Effector memory CD8-positive, alpha-beta T cell (primary cell): ENCODE data around the gene C4orf17.

Source experiments
- ATAC-seq: fragments of 150-1000 bp; cut with Tn5 transposase; replicated peaks from 2 replicates; pipeline ENCODE4 v1.10.0; 2021; ENCODE audit warnings: mild to moderate bottlenecking, moderate library complexity
- DNase-seq, 3 experiments: peaks; one replicate each; pipeline ENCODE4 v3.0.0; 2021
- H3K27ac Mint-ChIP-seq, 2 donors: one replicate each; pipeline ENCODE4 v1.8.0; 2022; ENCODE audit warnings: mild to moderate bottlenecking in 2 of 2, mixed read lengths in 2 of 2, moderate library complexity in 2 of 2
- H3K27me3 Mint-ChIP-seq, 2 donors: one replicate each; pipeline ENCODE4 v1.8.0; 2022; ENCODE audit warnings: mixed read lengths in 2 of 2
- H3K36me3 Mint-ChIP-seq: one replicate; pipeline ENCODE4 v1.8.0; 2022; ENCODE audit warnings: mild to moderate bottlenecking, moderate library complexity, mixed read lengths; ENCODE audit not compliant: insufficient read depth
- H3K4me1 Mint-ChIP-seq, 2 donors: one replicate each; pipeline ENCODE4 v1.8.0; 2022; ENCODE audit warnings: low read depth in 2 of 2, mixed read lengths in 2 of 2
- H3K4me3 Mint-ChIP-seq, 2 donors: one replicate each; pipeline ENCODE4 v1.8.0; 2022; ENCODE audit warnings: mild to moderate bottlenecking in 2 of 2, mixed read lengths in 2 of 2, moderate library complexity in 2 of 2
- H3K9me3 Mint-ChIP-seq, 2 donors: one replicate each; pipeline ENCODE4 v1.8.0; 2022; ENCODE audit warnings: mixed read lengths in 2 of 2

The C4orf17 gene

GRCh38 chr4:99563310-99564186, 52.7 kb downstream of the C4orf17 start, which contains the start of gene TRMT10A:
TRMT10A (minus strand) TSS chr4:99564039; CDS start chr4:99559338, 4,701 bp downstream.
- Mint-ChIP-seq H3K27ac (peak within 1 kb of the TSS; percentile 98 to 100), H3K4me1 (peaks cover 5% of the 10 kb centered on the region in 2 donors), H3K36me3 (peaks cover 25% of the 10 kb centered on the region), H3K9me3 (no peaks in the 10 kb centered on the region), H3K4me3 (peak within 1 kb of the TSS; percentile 90 to 96), H3K27me3 (peaks cover 30% of the 10 kb centered on the region in 2 donors)
- DNase-seq (peak; percentile 90 to 94 (median 93)), ATAC-seq (peak; percentile 87)

GRCh38 chr4:99564921-99565320, 54.1 kb downstream of the C4orf17 start:
- H3K4me3 Mint-ChIP-seq: no peak overlapping the region
- peaks cover 25% of the 10 kb centered on the region for H3K36me3 Mint-ChIP-seq
- DNase-seq: no peak
- ATAC-seq: no peak
- H3K9me3 Mint-ChIP-seq: no peaks in the 10 kb centered on the region
- no peak overlapping the region for H3K27ac Mint-ChIP-seq
- H3K27me3 Mint-ChIP-seq: peaks cover 37 to 42% of the 10 kb centered on the region in 2 donors
- H3K4me1 Mint-ChIP-seq: peaks cover 5% of the 10 kb centered on the region in 2 donors

- no peak overlapping the region for H3K27ac Mint-ChIP-seq
- H3K27me3 Mint-ChIP-seq: peaks cover 57 to 65% of the 10 kb centered on the region in 2 donors
- H3K36me3 Mint-ChIP-seq: no peaks in the 10 kb centered on the region
- no peak for ATAC-seq
- H3K4me1 Mint-ChIP-seq: no peaks in the 10 kb centered on the region
- H3K4me3 Mint-ChIP-seq: no peak overlapping the region
- DNase-seq: no peak
- H3K9me3 Mint-ChIP-seq: no peaks in the 10 kb centered on the region
Measured at GRCh38 chr4:99571883-99572282, 61.1 kb downstream of the C4orf17 start.

- ATAC-seq: no peak
- Mint-ChIP-seq H3K4me3 (no peak overlapping the region), H3K27ac (no peak overlapping the region), H3K27me3 (peaks cover 56 to 65% of the 10 kb centered on the region in 2 donors), H3K9me3 (no peaks in the 10 kb centered on the region), H3K4me1 (no peaks in the 10 kb centered on the region), H3K36me3 (no peaks in the 10 kb centered on the region)
- DNase-seq: no peak
Measured at GRCh38 chr4:99572527-99573240, 61.9 kb downstream of the C4orf17 start.

GRCh38 chr4:99573735-99574368, 63.0 kb downstream of the C4orf17 start:
- DNase-seq (no peak), ATAC-seq (no peak)
- Mint-ChIP-seq H3K27ac (no peak overlapping the region), H3K36me3 (no peaks in the 10 kb centered on the region), H3K4me3 (no peak overlapping the region), H3K9me3 (no peaks in the 10 kb centered on the region), H3K4me1 (no peaks in the 10 kb centered on the region), H3K27me3 (peaks cover 54 to 65% of the 10 kb centered on the region in 2 donors)

GRCh38 chr4:99574530-99575324, 63.9 kb downstream of the C4orf17 start, which contains the start of gene MTTP:
MTTP (plus strand) TSS chr4:99574824; CDS start chr4:99574910, 86 bp downstream.
- H3K27me3 Mint-ChIP-seq: peaks cover 58 to 66% of the 10 kb centered on the region in 2 donors
- DNase-seq: no peak

GRCh38 chr4:99578714-99579113, 67.9 kb downstream of the C4orf17 start:
- H3K4me1 Mint-ChIP-seq: no peaks in the 10 kb centered on the region
- ATAC-seq (no peak), DNase-seq (no peak)
- H3K27me3 Mint-ChIP-seq: peaks cover 45 to 56% of the 10 kb centered on the region in 2 donors
- no peaks in the 10 kb centered on the region for H3K9me3 Mint-ChIP-seq
- H3K36me3 Mint-ChIP-seq: no peaks in the 10 kb centered on the region
- H3K27ac Mint-ChIP-seq: no peak overlapping the region
- H3K4me3 Mint-ChIP-seq: no peak overlapping the region

More at GRCh38 chr4:99574530-99575324, 63.9 kb downstream of the C4orf17 start, which contains the start of gene MTTP:
- no peaks in the 10 kb centered on the region for H3K9me3 Mint-ChIP-seq
- no peak within 1 kb of the TSS for H3K27ac Mint-ChIP-seq
- ATAC-seq: no peak
- H3K36me3 Mint-ChIP-seq: no peaks in the 10 kb centered on the region
- H3K4me1 Mint-ChIP-seq: no peaks in the 10 kb centered on the region
- H3K4me3 Mint-ChIP-seq: no peak within 1 kb of the TSS

- ATAC-seq (no peak), DNase-seq (no peak)
- Mint-ChIP-seq H3K4me1 (no peaks in the 10 kb centered on the region), H3K9me3 (no peaks in the 10 kb centered on the region), H3K27ac (no peak overlapping the region), H3K4me3 (no peak overlapping the region), H3K36me3 (no peaks in the 10 kb centered on the region), H3K27me3 (peaks cover 24 to 29% of the 10 kb centered on the region in 2 donors)
Measured at GRCh38 chr4:99585516-99585915, 74.7 kb downstream of the C4orf17 start.

- no peak overlapping the region for H3K27ac Mint-ChIP-seq
- no peak for ATAC-seq
- no peaks in the 10 kb centered on the region for H3K36me3 Mint-ChIP-seq
- no peak for DNase-seq
- no peak overlapping the region for H3K4me3 Mint-ChIP-seq
- peaks cover 23 to 28% of the 10 kb centered on the region in 2 donors for H3K27me3 Mint-ChIP-seq
- H3K4me1 Mint-ChIP-seq: no peaks in the 10 kb centered on the region
- no peaks in the 10 kb centered on the region for H3K9me3 Mint-ChIP-seq
Measured at GRCh38 chr4:99586322-99586721, 75.5 kb downstream of the C4orf17 start.

GRCh38 chr4:99586797-99587196, 76.0 kb downstream of the C4orf17 start:
- H3K27me3 Mint-ChIP-seq: peaks cover 19 to 24% of the 10 kb centered on the region in 2 donors
- DNase-seq: no peak
- H3K4me1 Mint-ChIP-seq: no peaks in the 10 kb centered on the region
- H3K27ac Mint-ChIP-seq: no peak overlapping the region
- no peaks in the 10 kb centered on the region for H3K36me3 Mint-ChIP-seq
- no peak for ATAC-seq
- H3K9me3 Mint-ChIP-seq: no peaks in the 10 kb centered on the region
- H3K4me3 Mint-ChIP-seq: no peak overlapping the region

GRCh38 chr4:99587309-99587708, 76.5 kb downstream of the C4orf17 start:
- Mint-ChIP-seq H3K27me3 (peaks cover 14 to 19% of the 10 kb centered on the region in 2 donors), H3K4me3 (no peak overlapping the region), H3K27ac (no peak overlapping the region), H3K36me3 (no peaks in the 10 kb centered on the region), H3K4me1 (no peaks in the 10 kb centered on the region), H3K9me3 (no peaks in the 10 kb centered on the region)
- no peak for ATAC-seq
- DNase-seq: no peak

GRCh38 chr4:99587803-99588202, 77.0 kb downstream of the C4orf17 start:
- no peak for ATAC-seq
- Mint-ChIP-seq H3K9me3 (no peaks in the 10 kb centered on the region), H3K4me1 (no peaks in the 10 kb centered on the region), H3K36me3 (no peaks in the 10 kb centered on the region), H3K27me3 (peaks cover 9 to 18% of the 10 kb centered on the region in 2 donors), H3K27ac (no peak overlapping the region), H3K4me3 (no peak overlapping the region)
- no peak for DNase-seq
